ENCODE measurements around the gene TLN1. TPM values are rescaled to one million over a fixed set of nuclear protein-coding genes. Genes with fewer than 3 reads are reported as not detected.

TLN1 gene
- total RNA-seq, 1 donor, result 287 TPM

DNA sequence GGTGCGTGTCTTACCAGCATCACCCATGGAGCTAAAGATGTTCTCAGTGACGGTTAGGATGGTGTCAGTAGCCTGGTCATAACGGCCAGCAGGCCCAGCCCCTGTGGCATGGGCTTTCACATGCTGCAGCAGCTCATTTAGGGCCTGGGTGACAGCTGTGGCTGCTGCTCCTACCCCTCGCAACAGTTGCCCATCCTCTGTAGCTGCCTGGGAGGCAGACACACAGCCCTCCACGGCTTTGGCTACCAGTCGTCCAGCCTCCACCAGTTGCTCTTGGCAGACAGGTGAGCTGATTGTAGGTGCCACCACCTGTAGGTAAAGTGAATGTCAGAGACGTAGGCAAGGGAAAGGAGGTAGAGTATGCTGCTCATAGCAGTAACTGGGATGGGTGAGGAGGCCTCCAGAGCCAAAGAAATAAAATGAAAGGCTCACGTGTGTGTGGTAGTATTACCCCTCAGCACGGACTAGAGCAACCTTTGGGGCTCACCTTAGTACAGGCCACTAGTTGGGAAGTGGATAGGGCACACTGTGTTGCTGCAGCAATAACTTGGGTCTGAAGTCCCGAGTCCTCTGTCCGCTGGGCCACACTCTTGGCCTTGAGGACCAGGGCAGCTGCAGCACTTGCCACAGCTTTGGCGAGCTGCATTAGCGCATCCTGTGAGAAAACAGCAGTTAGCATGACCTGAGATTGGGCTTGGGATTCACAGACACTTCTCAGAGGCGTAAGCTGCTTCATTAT is 14.7 kb downstream of the TLN1 start:
- H3K4me3 ChIP-seq (ENCODE audit: low read depth, low read length), result no peak overlapping the region
- no peak for DNase-seq (ENCODE audit: low read depth)
- no peak for TF ChIP-seq CTCF (IDR thresholded peaks at IDR 0.05; ENCODE audit: insufficient read depth, low read length)

GRCh38 chr9:35716230-35716629 is 15.8 kb downstream of the TLN1 start:
- no peak for DNase-seq (ENCODE audit: low read depth)
- H3K4me3 ChIP-seq (ENCODE audit: low read depth, low read length), result no peak overlapping the region
- TF ChIP-seq CTCF (IDR thresholded peaks at IDR 0.05; ENCODE audit: insufficient read depth, low read length), result no peak

GRCh38 chr9:35714579-35715252 is 17.3 kb downstream of the TLN1 start:
- H3K4me3 ChIP-seq (ENCODE audit: low read depth, low read length), result no peak overlapping the region
- no peak for TF ChIP-seq CTCF (IDR thresholded peaks at IDR 0.05; ENCODE audit: insufficient read depth, low read length)
- DNase-seq (ENCODE audit: low read depth), result no peak

GRCh38 chr9:35714123-35714522 is 17.9 kb downstream of the TLN1 start:
- DNase-seq (ENCODE audit: low read depth), result no peak
- no peak overlapping the region for H3K4me3 ChIP-seq (ENCODE audit: low read depth, low read length)
- no peak for TF ChIP-seq CTCF (IDR thresholded peaks at IDR 0.05; ENCODE audit: insufficient read depth, low read length)

GRCh38 chr9:35713578-35713977 is 18.4 kb downstream of the TLN1 start:
- no peak overlapping the region for H3K4me3 ChIP-seq (ENCODE audit: low read depth, low read length)
- no peak for TF ChIP-seq CTCF (IDR thresholded peaks at IDR 0.05; ENCODE audit: insufficient read depth, low read length)
- DNase-seq (ENCODE audit: low read depth), result no peak

- TF ChIP-seq CTCF (IDR thresholded peaks at IDR 0.05; ENCODE audit: insufficient read depth, low read length), result no peak
- no peak overlapping the region for H3K4me3 ChIP-seq (ENCODE audit: low read depth, low read length)
- no peak for DNase-seq (ENCODE audit: low read depth)
These were observed 19.1 kb downstream of the TLN1 start for GRCh38 chr9:35712762-35713400.

All from fibroblast of the aortic adventitia (primary cell).